ENCODE results near the gene TMEM14C. TPM values are rescaled to one million over a fixed set of nuclear protein-coding genes. Genes with fewer than 3 reads are reported as not detected.

TMEM14C gene
- total RNA-seq, 1 experiment from 2014 or later, result 84.7 TPM

GRCh38 chr6:10685092-10685915, 37.6 kb upstream of the TMEM14C start:
- intact Hi-C loops (cut with micrococcal nuclease), result no loop called here
- RAD21 ChIA-PET (ENCODE audit: low non-redundant PET in 1 of 2, low total read pairs in 2 of 2, uncharacterized antibody in 2 of 2, unreplicated experiment in 2 of 2), result no interaction called here
- Histone ChIP-seq H4K20me1 (ENCODE audit: insufficient read depth) (no peaks in the 10 kb centered on the region), H3K9me2 (ENCODE audit: insufficient read depth) (no peaks in the 10 kb centered on the region), H3K79me2 (ENCODE audit: insufficient read depth, low read length) (no peaks in the 10 kb centered on the region), H3K9ac (ENCODE audit: low read length) (no peak overlapping the region), H2AFZ (ENCODE audit: low read depth, low read length, poor library complexity, severe bottlenecking) (no peak overlapping the region), H3K36me3 (ENCODE audit: control insufficient read depth in 1 of 2, insufficient read depth in 2 of 2, low read length in 2 of 2) (no peaks in the 10 kb centered on the region), H3K4me3 (replicated peaks in 1 of 2; ENCODE audit: low read depth in 1 of 2, low read length in 2 of 2) (no peak overlapping the region), H3K4me2 (ENCODE audit: low read length) (no peak overlapping the region), H3K9me3 (ENCODE audit: control insufficient read depth in 1 of 2, insufficient read depth in 1 of 2, low read depth in 1 of 2, low read length in 2 of 2) (no peaks in the 10 kb centered on the region), H3K27ac (ENCODE audit: low read depth, low read length) (no peak overlapping the region), H3K27me3 (ENCODE audit: insufficient read depth, low read length) (no peaks in the 10 kb centered on the region), H3K4me1 (ENCODE audit: control insufficient read depth in 1 of 2, insufficient read depth in 2 of 2, low read length in 2 of 2) (no peaks in the 10 kb centered on the region)
- no TSS peak for BruUV-seq (replicated peaks)
- no peak for ATAC-seq
- TF ChIP-seq REST (IDR thresholded peaks at IDR 0.05; ENCODE audit: low read depth), result no peak
- no peak for TF ChIP-seq MAX (IDR thresholded peaks at IDR 0.05)
- TF ChIP-seq ATF3 (IDR thresholded peaks at IDR 0.05), result no peak
- no peak for TF ChIP-seq SP1 (IDR thresholded peaks at IDR 0.05; ENCODE audit: low read depth)
- TF ChIP-seq POLR2AphosphoS5 (IDR thresholded peaks at IDR 0.05; ENCODE audit: low read depth, low read length), result no peak
- TF ChIP-seq RAD21 (IDR thresholded peaks at IDR 0.05; ENCODE audit: low read depth), result no peak
- no peak for TF ChIP-seq EZH2phosphoT487 (IDR thresholded peaks at IDR 0.05; ENCODE audit: borderline replicate concordance)
- TF ChIP-seq SIN3A (IDR thresholded peaks at IDR 0.05; ENCODE audit: low read depth), result no peak
- no peak for TF ChIP-seq CBX3 (IDR thresholded peaks at IDR 0.05; ENCODE audit: low read depth)
- TF ChIP-seq ZNF274 (IDR thresholded peaks at IDR 0.05; ENCODE audit: low read depth, low read length), result no peak
- TF ChIP-seq POLR2A (IDR thresholded peaks at IDR 0.05; ENCODE audit: borderline replicate concordance, extremely low read depth, insufficient read depth, insufficient read length), result no peak
- TF ChIP-seq ZFX (IDR thresholded peaks at IDR 0.05), result no peak
- no peak for TF ChIP-seq CTCF (IDR thresholded peaks at IDR 0.05 in 2 of 3, conservative IDR thresholded peaks at IDR 0.05 in 1 of 3; ENCODE audit: borderline replicate concordance in 1 of 3, insufficient read depth in 1 of 3, low read depth in 2 of 3, low read length in 2 of 3)
- TF ChIP-seq EGR1 (IDR thresholded peaks at IDR 0.05; ENCODE audit: low read depth), result no peak
- DNase-seq (ENCODE audit: low read depth, low spot score), result no peak
- CTCF ChIA-PET, result no interaction called here
- POLR2A ChIA-PET, result no interaction called here
